HUES48 (cell line): ENCODE measurements around the gene FHIT.

Source experiments
- H3K27ac ChIP-seq: one replicate; pipeline ENCODE4 v1.7.0; 2013; ENCODE audit warnings: low read depth, low read length, inconsistent platforms
- H3K27me3 ChIP-seq: 2 replicates; pipeline ENCODE4 v1.6.1; 2013; ENCODE audit warnings: mild to moderate bottlenecking, low read length; ENCODE audit not compliant: control insufficient read depth, insufficient read depth
- H3K36me3 ChIP-seq: 2 replicates; pipeline ENCODE4 v1.6.1; 2013; ENCODE audit warnings: low read length; ENCODE audit not compliant: control insufficient read depth, insufficient read depth
- H3K4me1 ChIP-seq: 2 replicates; pipeline ENCODE4 v1.6.1; 2013; ENCODE audit warnings: mild to moderate bottlenecking, low read length; ENCODE audit not compliant: control insufficient read depth, insufficient read depth
- H3K4me3 ChIP-seq: 2 replicates; pipeline ENCODE4 v1.5.1; 2013; ENCODE audit warnings: mild to moderate bottlenecking, low read depth, low read length
- H3K9ac ChIP-seq: 2 replicates; pipeline ENCODE4 v1.6.1; 2013; ENCODE audit warnings: mild to moderate bottlenecking, low read depth, low read length, moderate library complexity
- H3K9me3 ChIP-seq: 2 replicates; pipeline ENCODE4 v1.6.1; 2013; ENCODE audit warnings: low read length; ENCODE audit not compliant: control insufficient read depth, insufficient read depth

The FHIT gene

GRCh38 chr3:59880717-59881116 lies 1370.5 kb downstream of the FHIT start:
- no peaks in the 10 kb centered on the region for H3K4me1 ChIP-seq
- no peak overlapping the region for H3K4me3 ChIP-seq
- no peak overlapping the region for H3K9ac ChIP-seq
- no peaks in the 10 kb centered on the region for H3K27me3 ChIP-seq
- no peak overlapping the region for H3K27ac ChIP-seq
- H3K9me3 ChIP-seq = no peaks in the 10 kb centered on the region
- H3K36me3 ChIP-seq = no peaks in the 10 kb centered on the region

GRCh38 chr3:59879031-59879581 lies 1372.1 kb downstream of the FHIT start:
- no peak overlapping the region for H3K27ac ChIP-seq
- H3K36me3 ChIP-seq = no peaks in the 10 kb centered on the region
- no peaks in the 10 kb centered on the region for H3K4me1 ChIP-seq
- no peak overlapping the region for H3K9ac ChIP-seq
- H3K4me3 ChIP-seq = no peak overlapping the region
- no peaks in the 10 kb centered on the region for H3K27me3 ChIP-seq
- no peaks in the 10 kb centered on the region for H3K9me3 ChIP-seq

GRCh38 chr3:59878038-59878427 lies 1373.2 kb downstream of the FHIT start:
- Histone ChIP-seq H3K4me1 (no peaks in the 10 kb centered on the region), H3K27ac (no peak overlapping the region), H3K9ac (no peak overlapping the region), H3K4me3 (no peak overlapping the region), H3K36me3 (no peaks in the 10 kb centered on the region), H3K9me3 (no peaks in the 10 kb centered on the region), H3K27me3 (no peaks in the 10 kb centered on the region)

GRCh38 chr3:59877263-59878037 lies 1373.8 kb downstream of the FHIT start:
- Histone ChIP-seq H3K27ac (no peak overlapping the region), H3K4me3 (no peak overlapping the region)

GRCh38 chr3:59876533-59877062 lies 1374.7 kb downstream of the FHIT start:
- no peaks in the 10 kb centered on the region for H3K9me3 ChIP-seq
- H3K27me3 ChIP-seq = no peaks in the 10 kb centered on the region
- H3K4me1 ChIP-seq = no peaks in the 10 kb centered on the region
- no peak overlapping the region for H3K4me3 ChIP-seq
- no peak overlapping the region for H3K9ac ChIP-seq
- H3K27ac ChIP-seq = no peak overlapping the region
- H3K36me3 ChIP-seq = no peaks in the 10 kb centered on the region

More at GRCh38 chr3:59877263-59878037, 1373.8 kb downstream of the FHIT start:
- Histone ChIP-seq H3K9me3 (no peaks in the 10 kb centered on the region), H3K9ac (no peak overlapping the region), H3K27me3 (no peaks in the 10 kb centered on the region), H3K4me1 (no peaks in the 10 kb centered on the region), H3K36me3 (no peaks in the 10 kb centered on the region)

GRCh38 chr3:59873576-59874230 lies 1377.5 kb downstream of the FHIT start:
- H3K4me1 ChIP-seq = no peaks in the 10 kb centered on the region
- no peaks in the 10 kb centered on the region for H3K9me3 ChIP-seq
- H3K4me3 ChIP-seq = no peak overlapping the region
- H3K36me3 ChIP-seq = no peaks in the 10 kb centered on the region
- no peak overlapping the region for H3K9ac ChIP-seq
- no peaks in the 10 kb centered on the region for H3K27me3 ChIP-seq
- H3K27ac ChIP-seq = no peak overlapping the region

GRCh38 chr3:59872128-59872527 lies 1379.1 kb downstream of the FHIT start:
- Histone ChIP-seq H3K27me3 (no peaks in the 10 kb centered on the region), H3K9ac (no peak overlapping the region), H3K36me3 (no peaks in the 10 kb centered on the region), H3K4me1 (no peaks in the 10 kb centered on the region), H3K4me3 (no peak overlapping the region), H3K9me3 (no peaks in the 10 kb centered on the region), H3K27ac (no peak overlapping the region)

- Histone ChIP-seq H3K9me3 (no peaks in the 10 kb centered on the region), H3K27me3 (no peaks in the 10 kb centered on the region), H3K36me3 (no peaks in the 10 kb centered on the region), H3K4me3 (no peak overlapping the region), H3K9ac (no peak overlapping the region), H3K4me1 (no peaks in the 10 kb centered on the region), H3K27ac (no peak overlapping the region)
Measured at GRCh38 chr3:59867185-59868002, 1383.9 kb downstream of the FHIT start.

- Histone ChIP-seq H3K9ac (no peak overlapping the region), H3K27ac (no peak overlapping the region), H3K27me3 (no peaks in the 10 kb centered on the region), H3K4me3 (no peak overlapping the region), H3K4me1 (no peaks in the 10 kb centered on the region), H3K9me3 (no peaks in the 10 kb centered on the region), H3K36me3 (no peaks in the 10 kb centered on the region)
Measured at GRCh38 chr3:59866076-59866475, 1385.2 kb downstream of the FHIT start.

- H3K36me3 ChIP-seq = no peaks in the 10 kb centered on the region
- H3K27me3 ChIP-seq = no peaks in the 10 kb centered on the region
- no peak overlapping the region for H3K4me3 ChIP-seq
- no peak overlapping the region for H3K9ac ChIP-seq
- H3K9me3 ChIP-seq = no peaks in the 10 kb centered on the region
- H3K27ac ChIP-seq = no peak overlapping the region
- no peaks in the 10 kb centered on the region for H3K4me1 ChIP-seq
Measured at GRCh38 chr3:59865351-59865750, 1385.9 kb downstream of the FHIT start.
